ENCODE results near the gene DQX1.
"Not testable (repeated sequence)": the region's sequence is repeated elsewhere in the genome, so short reads cannot be mapped to it uniquely, and the experiment has no call there.

DNA sequence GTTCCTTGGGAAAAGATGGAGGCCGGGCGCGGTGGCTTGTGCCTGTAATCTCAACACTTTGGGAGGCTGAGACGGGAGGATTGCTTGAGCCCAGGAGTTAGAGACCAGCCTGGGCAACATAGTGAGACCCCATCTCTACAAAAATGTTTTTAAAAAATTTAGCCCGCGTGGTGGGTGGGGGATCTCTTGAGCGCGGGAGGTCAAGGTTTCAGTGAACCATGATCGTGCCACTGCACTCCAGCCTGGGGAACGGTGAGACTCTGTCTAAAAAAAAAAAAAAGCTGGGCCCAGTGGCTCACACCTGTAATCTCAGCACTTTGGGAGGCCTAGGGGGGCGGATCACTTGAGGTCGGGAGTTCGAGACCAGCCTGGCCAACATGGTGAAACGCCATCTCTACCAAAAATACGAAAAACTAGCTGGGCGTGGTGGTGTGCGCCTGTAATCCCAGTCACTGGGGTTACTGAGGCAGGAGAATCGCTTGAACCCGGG is 42.3 kb downstream of the DQX1 start:
- TF ChIP-seq, protein P1, sequence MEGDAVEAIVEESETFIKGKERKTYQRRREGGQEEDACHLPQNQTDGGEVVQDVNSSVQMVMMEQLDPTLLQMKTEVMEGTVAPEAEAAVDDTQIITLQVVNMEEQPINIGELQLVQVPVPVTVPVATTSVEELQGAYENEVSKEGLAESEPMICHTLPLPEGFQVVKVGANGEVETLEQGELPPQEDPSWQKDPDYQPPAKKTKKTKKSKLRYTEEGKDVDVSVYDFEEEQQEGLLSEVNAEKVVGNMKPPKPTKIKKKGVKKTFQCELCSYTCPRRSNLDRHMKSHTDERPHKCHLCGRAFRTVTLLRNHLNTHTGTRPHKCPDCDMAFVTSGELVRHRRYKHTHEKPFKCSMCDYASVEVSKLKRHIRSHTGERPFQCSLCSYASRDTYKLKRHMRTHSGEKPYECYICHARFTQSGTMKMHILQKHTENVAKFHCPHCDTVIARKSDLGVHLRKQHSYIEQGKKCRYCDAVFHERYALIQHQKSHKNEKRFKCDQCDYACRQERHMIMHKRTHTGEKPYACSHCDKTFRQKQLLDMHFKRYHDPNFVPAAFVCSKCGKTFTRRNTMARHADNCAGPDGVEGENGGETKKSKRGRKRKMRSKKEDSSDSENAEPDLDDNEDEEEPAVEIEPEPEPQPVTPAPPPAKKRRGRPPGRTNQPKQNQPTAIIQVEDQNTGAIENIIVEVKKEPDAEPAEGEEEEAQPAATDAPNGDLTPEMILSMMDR (conservative IDR thresholded peaks at IDR 0.05 in 1 of 2, IDR thresholded peaks at IDR 0.05 in 1 of 2; ENCODE audit: extremely low read depth in 1 of 2, insufficient read depth in 1 of 2, low read depth in 1 of 2, low read length in 2 of 2): not testable (repeated sequence)
- TF ChIP-seq EZH2 (IDR thresholded peaks at IDR 0.05; ENCODE audit: borderline replicate concordance, low read length): not testable (repeated sequence)

Measured in mammary epithelial cell (primary cell).